ENCODE data around the gene ZDHHC14.

Gene ZDHHC14

DNA sequence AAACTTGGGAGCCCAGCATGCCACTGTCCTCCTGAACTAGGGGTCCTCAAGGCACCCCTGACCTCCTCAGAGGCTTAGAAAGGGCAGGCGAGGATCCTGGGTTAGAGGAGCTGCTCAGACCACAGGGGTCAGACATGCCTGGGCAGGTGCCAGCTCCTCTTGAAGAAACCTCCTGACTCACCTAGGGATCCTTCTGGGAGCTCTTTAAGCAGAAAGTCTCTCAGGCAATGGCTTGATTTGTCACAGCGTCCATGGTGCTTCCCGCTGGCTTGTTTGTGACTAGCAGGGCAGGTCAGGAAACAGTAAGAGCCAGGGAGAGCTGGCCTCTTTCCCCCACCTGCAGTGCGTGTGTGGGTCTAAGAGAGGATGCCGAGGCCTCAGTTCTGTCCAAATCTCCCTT is 267.6 kb downstream of the ZDHHC14 start:
- no peaks in the 10 kb centered on the region for H3K4me1 ChIP-seq (ENCODE audit: control insufficient read depth, low read length)
- no peaks in the 10 kb centered on the region for H4K20me1 ChIP-seq (ENCODE audit: control insufficient read depth, insufficient read depth, low read depth, low read length)
- H3K9me2 ChIP-seq (replicated peaks; ENCODE audit: control insufficient read depth, low read length): no peaks in the 10 kb centered on the region
- H3K27ac ChIP-seq (ENCODE audit: low read depth, low read length): no peak overlapping the region
- no peak overlapping the region for H3K4me2 ChIP-seq (ENCODE audit: low read length)
- H3K79me2 ChIP-seq (ENCODE audit: control insufficient read depth, low read length): no peaks in the 10 kb centered on the region
- no peaks in the 10 kb centered on the region for H3K9me3 ChIP-seq (ENCODE audit: control insufficient read depth, insufficient read depth, low read length)
- H3K4me3 ChIP-seq (ENCODE audit: low read length): no peak overlapping the region
- H3F3A ChIP-seq (ENCODE audit: control insufficient read depth, insufficient read depth): no peaks in the 10 kb centered on the region
- TF ChIP-seq EZH2phosphoT487 (IDR thresholded peaks at IDR 0.05; ENCODE audit: borderline replicate concordance, low read length): no peak
- TF ChIP-seq, protein P1, sequence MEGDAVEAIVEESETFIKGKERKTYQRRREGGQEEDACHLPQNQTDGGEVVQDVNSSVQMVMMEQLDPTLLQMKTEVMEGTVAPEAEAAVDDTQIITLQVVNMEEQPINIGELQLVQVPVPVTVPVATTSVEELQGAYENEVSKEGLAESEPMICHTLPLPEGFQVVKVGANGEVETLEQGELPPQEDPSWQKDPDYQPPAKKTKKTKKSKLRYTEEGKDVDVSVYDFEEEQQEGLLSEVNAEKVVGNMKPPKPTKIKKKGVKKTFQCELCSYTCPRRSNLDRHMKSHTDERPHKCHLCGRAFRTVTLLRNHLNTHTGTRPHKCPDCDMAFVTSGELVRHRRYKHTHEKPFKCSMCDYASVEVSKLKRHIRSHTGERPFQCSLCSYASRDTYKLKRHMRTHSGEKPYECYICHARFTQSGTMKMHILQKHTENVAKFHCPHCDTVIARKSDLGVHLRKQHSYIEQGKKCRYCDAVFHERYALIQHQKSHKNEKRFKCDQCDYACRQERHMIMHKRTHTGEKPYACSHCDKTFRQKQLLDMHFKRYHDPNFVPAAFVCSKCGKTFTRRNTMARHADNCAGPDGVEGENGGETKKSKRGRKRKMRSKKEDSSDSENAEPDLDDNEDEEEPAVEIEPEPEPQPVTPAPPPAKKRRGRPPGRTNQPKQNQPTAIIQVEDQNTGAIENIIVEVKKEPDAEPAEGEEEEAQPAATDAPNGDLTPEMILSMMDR (IDR thresholded peaks at IDR 0.05; ENCODE audit: low read depth, low read length, poor library complexity, severe bottlenecking): no peak
- no peaks in the 10 kb centered on the region for H3K36me3 ChIP-seq (ENCODE audit: control insufficient read depth, low read length)
- no peaks in the 10 kb centered on the region for H3K27me3 ChIP-seq (ENCODE audit: control insufficient read depth, low read length)

- no peaks in the 10 kb centered on the region for H3K79me2 ChIP-seq (ENCODE audit: control insufficient read depth, low read length)
- no peaks in the 10 kb centered on the region for H3K4me1 ChIP-seq (ENCODE audit: control insufficient read depth, low read length)
- H3K4me3 ChIP-seq (ENCODE audit: low read length): no peak overlapping the region
- no peaks in the 10 kb centered on the region for H3K9me2 ChIP-seq (replicated peaks; ENCODE audit: control insufficient read depth, low read length)
- no peaks in the 10 kb centered on the region for H3K27me3 ChIP-seq (ENCODE audit: control insufficient read depth, low read length)
- H4K20me1 ChIP-seq (ENCODE audit: control insufficient read depth, insufficient read depth, low read depth, low read length): no peaks in the 10 kb centered on the region
- TF ChIP-seq, protein P1 (IDR thresholded peaks at IDR 0.05; ENCODE audit: low read depth, low read length, poor library complexity, severe bottlenecking): no peak
- H3K4me2 ChIP-seq (ENCODE audit: low read length): no peak overlapping the region
- no peak overlapping the region for H3K27ac ChIP-seq (ENCODE audit: low read depth, low read length)
- no peaks in the 10 kb centered on the region for H3K36me3 ChIP-seq (ENCODE audit: control insufficient read depth, low read length)
- H3F3A ChIP-seq (ENCODE audit: control insufficient read depth, insufficient read depth): no peaks in the 10 kb centered on the region
- no peaks in the 10 kb centered on the region for H3K9me3 ChIP-seq (ENCODE audit: control insufficient read depth, insufficient read depth, low read length)
These were observed 268.6 kb downstream of the ZDHHC14 start for GRCh38 chr6:157649311-157650260.

- TF ChIP-seq EZH2phosphoT487 (IDR thresholded peaks at IDR 0.05; ENCODE audit: borderline replicate concordance, low read length): no peak
- TF ChIP-seq, protein P1 (IDR thresholded peaks at IDR 0.05; ENCODE audit: low read depth, low read length, poor library complexity, severe bottlenecking): no peak
- H3K79me2 ChIP-seq (ENCODE audit: control insufficient read depth, low read length): no peaks in the 10 kb centered on the region
- no peak overlapping the region for H3K4me3 ChIP-seq (ENCODE audit: low read length)
- no peaks in the 10 kb centered on the region for H4K20me1 ChIP-seq (ENCODE audit: control insufficient read depth, insufficient read depth, low read depth, low read length)
- no peaks in the 10 kb centered on the region for H3K27me3 ChIP-seq (ENCODE audit: control insufficient read depth, low read length)
- no peaks in the 10 kb centered on the region for H3K9me2 ChIP-seq (replicated peaks; ENCODE audit: control insufficient read depth, low read length)
- H3K4me1 ChIP-seq (ENCODE audit: control insufficient read depth, low read length): no peaks in the 10 kb centered on the region
- H3K9me3 ChIP-seq (ENCODE audit: control insufficient read depth, insufficient read depth, low read length): no peaks in the 10 kb centered on the region
- H3K4me2 ChIP-seq (ENCODE audit: low read length): no peak overlapping the region
- no peaks in the 10 kb centered on the region for H3K36me3 ChIP-seq (ENCODE audit: control insufficient read depth, low read length)
- H3K27ac ChIP-seq (ENCODE audit: low read depth, low read length): no peak overlapping the region
- H3F3A ChIP-seq (ENCODE audit: control insufficient read depth, insufficient read depth): no peaks in the 10 kb centered on the region
These were observed 269.3 kb downstream of the ZDHHC14 start for GRCh38 chr6:157650261-157650640.
